Testis (tissue), 2 donors: Measurements from ENCODE around the gene FBXO46.

Experiments used
- CTCF ChIP-seq, 3 experiments: fragments of 450-650 bp in 2 of 3; fragments of 200-600 bp in 1 of 3; sonication (generic) in 1 of 3; IDR thresholded peaks; one replicate each; pipeline ENCODE4 v1.5.1; 2016 to 2019; ENCODE audit warnings: antibody characterized with exemption in 3 of 3, mild to moderate bottlenecking in 2 of 3, moderate library complexity in 1 of 3
- POLR2A ChIP-seq: fragments of 450-650 bp; IDR thresholded peaks from one replicate; pipeline ENCODE4 v1.6.1; 2017; ENCODE audit warnings: antibody characterized with exemption, mild to moderate bottlenecking, moderate library complexity

DNA sequence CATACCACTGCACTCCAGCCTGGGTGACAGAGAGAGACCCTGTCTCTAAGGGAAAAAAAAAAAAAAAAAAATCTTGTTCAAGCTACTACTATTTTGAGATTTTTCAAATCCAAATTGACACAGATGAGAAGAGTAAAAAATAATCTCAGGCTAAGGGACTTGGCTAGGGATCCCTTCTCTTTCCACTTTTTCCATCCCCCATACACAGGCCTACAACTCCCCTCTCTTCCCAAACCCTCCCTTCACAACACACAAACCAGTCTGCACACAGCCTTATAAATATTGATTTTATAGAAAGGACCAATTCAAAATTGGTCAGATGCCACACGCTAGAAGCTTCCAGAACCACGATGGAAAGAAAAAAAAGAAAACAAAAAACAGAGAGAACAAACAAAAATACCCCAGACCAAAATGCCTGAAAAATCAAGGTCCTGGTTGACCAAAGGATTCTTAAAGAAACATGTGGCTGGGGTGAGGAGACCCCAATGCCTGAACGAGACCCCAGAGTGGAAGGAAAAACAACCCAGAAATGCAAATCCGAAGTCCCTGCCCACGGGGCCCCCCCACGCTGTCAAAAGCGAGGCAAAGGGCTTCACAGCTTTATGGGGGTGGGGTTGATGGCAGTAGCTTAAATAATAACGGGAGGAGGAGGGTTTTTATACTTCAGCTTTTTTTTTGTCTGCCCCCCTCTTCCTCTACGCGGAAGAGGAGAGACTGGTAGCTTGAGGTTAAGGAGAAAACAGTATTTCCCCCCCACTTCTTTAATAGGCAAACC lies 20.2 kb downstream of the FBXO46 start:
- TF ChIP-seq CTCF (IDR thresholded peaks at IDR 0.05) (no peak), POLR2A (no peak)
